Mesenchymal stem cell (in vitro differentiated cells and primary cell): Measurements from ENCODE around the gene IRAK1.

Experiments
- DNase-seq: peaks from one replicate; pipeline ENCODE4 v3.0.0-alpha.2; 2013
- H2AFZ ChIP-seq: one replicate; pipeline ENCODE4 v1.6.1; 2013; ENCODE audit warnings: low read depth, mild to moderate bottlenecking, control low read depth, inconsistent platforms, low read length, moderate library complexity
- H2AK5ac ChIP-seq: 2 replicates; pipeline ENCODE4 v1.6.1; 2013; ENCODE audit warnings: low read length, moderate library complexity, mild to moderate bottlenecking, inconsistent platforms; ENCODE audit not compliant: severe bottlenecking
- H2BK120ac ChIP-seq: one replicate; pipeline ENCODE4 v1.6.1; 2013; ENCODE audit warnings: low read depth, mild to moderate bottlenecking, inconsistent platforms, low read length, moderate library complexity
- H2BK12ac ChIP-seq, 2 experiments: one replicate each; pipeline ENCODE4 v1.6.1; 2013; ENCODE audit warnings: inconsistent platforms in 2 of 2, low read length in 2 of 2, mild to moderate bottlenecking in 2 of 2, moderate library complexity in 2 of 2, control low read depth in 1 of 2
- H2BK15ac ChIP-seq: one replicate; pipeline ENCODE4 v1.6.1; 2013; ENCODE audit warnings: mild to moderate bottlenecking, low read depth, inconsistent platforms; ENCODE audit not compliant: poor library complexity, severe bottlenecking
- H2BK5ac ChIP-seq: 2 replicates; pipeline ENCODE4 v1.6.1; 2013; ENCODE audit warnings: low read depth, mild to moderate bottlenecking, low read length, control low read depth, inconsistent platforms; ENCODE audit not compliant: poor library complexity, severe bottlenecking
- H3K14ac ChIP-seq, 2 experiments: one replicate each; pipeline ENCODE4 v1.6.1; 2013; ENCODE audit warnings: inconsistent platforms in 2 of 2, low read length in 2 of 2, control low read depth in 1 of 2, mild to moderate bottlenecking in 1 of 2, moderate library complexity in 1 of 2
- H3K18ac ChIP-seq, 2 experiments: one replicate each; pipeline ENCODE4 v1.6.1; 2013; ENCODE audit warnings: inconsistent platforms in 2 of 2, low read length in 2 of 2, control low read depth in 1 of 2, low read depth in 1 of 2, mild to moderate bottlenecking in 1 of 2
- H3K23ac ChIP-seq, 2 experiments: one replicate each; pipeline ENCODE4 v1.6.1; 2013; ENCODE audit warnings: inconsistent platforms in 2 of 2, low read length in 2 of 2, mild to moderate bottlenecking in 2 of 2, moderate library complexity in 2 of 2, control low read depth in 1 of 2
- H3K27ac ChIP-seq: 2 replicates; pipeline ENCODE4 v1.5.1; 2013; ENCODE audit warnings: mild to moderate bottlenecking, moderate library complexity, low read length, control low read depth, inconsistent platforms; ENCODE audit not compliant: poor library complexity, severe bottlenecking
- H3K27me3 ChIP-seq, 2 experiments: 2 replicates each; pipeline versions ENCODE4 v1.6.1 to v1.7.0; 2013; ENCODE audit warnings: low read length in 2 of 2, mild to moderate bottlenecking in 2 of 2, moderate library complexity in 2 of 2, control low read depth in 1 of 2, inconsistent platforms in 1 of 2; ENCODE audit not compliant: control insufficient read depth in 1 of 2, insufficient read depth in 1 of 2
- H3K36me3 ChIP-seq, 2 experiments: 2 replicates each; pipeline versions ENCODE4 v1.6.1 to v1.7.0; 2013; ENCODE audit warnings: low read length in 2 of 2, control low read depth in 1 of 2, inconsistent platforms in 1 of 2, low read depth in 1 of 2, mild to moderate bottlenecking in 1 of 2; ENCODE audit not compliant: insufficient read depth in 2 of 2, control insufficient read depth in 1 of 2
- H3K4ac ChIP-seq, 2 experiments: one replicate each; pipeline ENCODE4 v1.6.1; 2013; ENCODE audit warnings: inconsistent platforms in 2 of 2, low read length in 2 of 2, mild to moderate bottlenecking in 2 of 2, moderate library complexity in 2 of 2, control low read depth in 1 of 2, low read depth in 1 of 2
- H3K4me1 ChIP-seq: 2 replicates; pipeline ENCODE4 v1.6.1; 2013; ENCODE audit warnings: low read depth, low read length, control low read depth; ENCODE audit not compliant: control insufficient read depth, insufficient read depth
- H3K4me2 ChIP-seq: 2 replicates; pipeline ENCODE4 v1.6.1; 2013; ENCODE audit warnings: low read length, mild to moderate bottlenecking, inconsistent platforms; ENCODE audit not compliant: poor library complexity, severe bottlenecking
- H3K4me3 ChIP-seq, 2 experiments: 2 replicates each; pipeline versions ENCODE4 v1.5.1 to v1.7.0; 2013; ENCODE audit warnings: low read length in 2 of 2, mild to moderate bottlenecking in 2 of 2, control low read depth in 1 of 2, low read depth in 1 of 2; ENCODE audit not compliant: insufficient read depth in 1 of 2
- H3K79me1 ChIP-seq: replicated peaks from 2 replicates; pipeline ENCODE4 v1.6.1; 2013; ENCODE audit warnings: mild to moderate bottlenecking, control low read depth, low read length, inconsistent platforms; ENCODE audit not compliant: poor library complexity, severe bottlenecking
- H3K9ac ChIP-seq: 2 replicates; pipeline ENCODE4 v1.7.0; 2013; ENCODE audit warnings: mild to moderate bottlenecking, low read length, moderate library complexity
- H3K9me3 ChIP-seq: 2 replicates; pipeline ENCODE4 v1.7.0; 2013; ENCODE audit warnings: mild to moderate bottlenecking, low read length; ENCODE audit not compliant: control insufficient read depth
- H4K8ac ChIP-seq: one replicate; pipeline ENCODE4 v1.6.1; 2013; ENCODE audit warnings: inconsistent platforms, mild to moderate bottlenecking, low read length, moderate library complexity
- H4K91ac ChIP-seq: one replicate; pipeline ENCODE4 v1.6.1; 2013; ENCODE audit warnings: mild to moderate bottlenecking, low read length, inconsistent platforms
- WGBS: methylation state at CpG from one replicate; pipeline ENCODE4 v1.1.7; 2013; ENCODE audit warnings: mixed read lengths; 5-methylcytosine and 5-hydroxymethylcytosine counted together

Gene IRAK1

GRCh38 chrX:154027986-154028385 lies 8.3 kb upstream of the IRAK1 start:
- Histone ChIP-seq H3K36me3 (peaks cover 54 to 64% of the 10 kb centered on the region in 2 experiments), H3K27me3 (peaks cover 0 to 30% of the 10 kb centered on the region in 2 experiments), H3K27ac (no peak overlapping the region), H2BK120ac (no peak overlapping the region), H2BK15ac (no peak overlapping the region), H3K9ac (no peak overlapping the region), H4K91ac (no peak overlapping the region), H2BK5ac (no peak overlapping the region), H3K9me3 (no peaks in the 10 kb centered on the region), H4K8ac (no peak overlapping the region), H3K18ac (no peak overlapping the region), H2AFZ (no peak overlapping the region), H3K4me1 (peaks cover 4% of the 10 kb centered on the region), H2AK5ac (no peak overlapping the region), H2BK12ac (no peak overlapping the region), H3K23ac (no peak overlapping the region), H3K14ac (no peak overlapping the region), H3K4me2 (no peak overlapping the region), H3K4me3 (no peak overlapping the region), H3K79me1 (peaks cover 26% of the 10 kb centered on the region), H3K4ac (no peak overlapping the region)
- no CpG with 5 or more reads among the region's 1 CpG for WGBS
- DNase-seq = no peak

- Histone ChIP-seq H3K79me1 (peaks cover 24% of the 10 kb centered on the region), H3K27me3 (peaks cover 0 to 31% of the 10 kb centered on the region in 2 experiments), H3K4me2 (no peak overlapping the region), H3K9ac (no peak overlapping the region), H3K23ac (no peak overlapping the region), H3K27ac (no peak overlapping the region), H3K18ac (no peak overlapping the region), H3K4me3 (no peak overlapping the region), H2AK5ac (no peak overlapping the region), H3K4me1 (peaks cover 9% of the 10 kb centered on the region), H3K9me3 (no peaks in the 10 kb centered on the region), H3K36me3 (peaks cover 51 to 60% of the 10 kb centered on the region in 2 experiments), H3K4ac (no peak overlapping the region), H2AFZ (no peak overlapping the region), H2BK12ac (no peak overlapping the region), H4K8ac (no peak overlapping the region), H3K14ac (no peak overlapping the region), H4K91ac (no peak overlapping the region), H2BK5ac (no peak overlapping the region), H2BK15ac (no peak overlapping the region), H2BK120ac (no peak overlapping the region)
- DNase-seq = no peak
- 90% methylated on average over 6 of the region's 6 CpGs for WGBS
Measured at GRCh38 chrX:154027022-154027402, 7.3 kb upstream of the IRAK1 start.

GRCh38 chrX:154026136-154027021 lies 6.7 kb upstream of the IRAK1 start:
- Histone ChIP-seq H3K4me1 (peaks cover 10% of the 10 kb centered on the region), H3K27me3 (peaks cover 0 to 32% of the 10 kb centered on the region in 2 experiments), H3K4me2 (no peak overlapping the region), H4K91ac (no peak overlapping the region), H3K23ac (no peak overlapping the region), H3K18ac (no peak overlapping the region), H3K79me1 (peaks cover 21% of the 10 kb centered on the region), H3K9me3 (no peaks in the 10 kb centered on the region), H2AK5ac (no peak overlapping the region), H4K8ac (no peak overlapping the region), H2BK120ac (no peak overlapping the region), H3K9ac (no peak overlapping the region), H3K4me3 (no peak overlapping the region), H2AFZ (no peak overlapping the region), H3K4ac (no peak overlapping the region), H3K14ac (no peak overlapping the region), H2BK12ac (no peak overlapping the region), H2BK5ac (no peak overlapping the region), H3K36me3 (peaks cover 45 to 55% of the 10 kb centered on the region in 2 experiments), H3K27ac (no peak overlapping the region), H2BK15ac (no peak overlapping the region)
- DNase-seq = no peak
- WGBS = over 99% methylated on average over 16 of the region's 21 CpGs

- no peak overlapping the region for H2BK15ac ChIP-seq
- H3K14ac ChIP-seq = no peak overlapping the region
- peaks cover 0 to 35% of the 10 kb centered on the region in 2 experiments for H3K27me3 ChIP-seq
- no peak overlapping the region for H3K27ac ChIP-seq
- no peak overlapping the region for H2AFZ ChIP-seq
- H3K4me1 ChIP-seq = peaks cover 22% of the 10 kb centered on the region
- H4K8ac ChIP-seq = peak overlapping the region; percentile 49
- H2BK120ac ChIP-seq = no peak overlapping the region
- no peak overlapping the region for H3K4ac ChIP-seq
- H3K4me3 ChIP-seq = no peak overlapping the region
- no peak overlapping the region for H3K9ac ChIP-seq
- H3K9me3 ChIP-seq = no peaks in the 10 kb centered on the region
- no peak overlapping the region for H3K4me2 ChIP-seq
- no peak overlapping the region for H4K91ac ChIP-seq
- 88% methylated on average over 3 of the region's 8 CpGs for WGBS
- no peak overlapping the region for H3K18ac ChIP-seq
- peaks cover 35 to 43% of the 10 kb centered on the region in 2 experiments for H3K36me3 ChIP-seq
- H2BK5ac ChIP-seq = no peak overlapping the region
- no peak overlapping the region for H2AK5ac ChIP-seq
- no peak overlapping the region for H2BK12ac ChIP-seq
- peaks cover 21% of the 10 kb centered on the region for H3K79me1 ChIP-seq
- no peak overlapping the region for H3K23ac ChIP-seq
- DNase-seq = no peak
Measured at GRCh38 chrX:154025230-154025629, 5.5 kb upstream of the IRAK1 start.
